GM21528 (cell line): ENCODE measurements around the gene FHIT.
"Not testable (repeated sequence)": the region's sequence is repeated elsewhere in the genome, so short reads cannot be mapped to it uniquely, and the experiment has no call there.

Experiments used
- ATAC-seq: cut with Tn5 transposase; IDR thresholded peaks from one replicate; pipeline ENCODE4 v1.9.1; 2021; ENCODE audit warnings: mild to moderate bottlenecking, moderate library complexity; ENCODE audit not compliant: unreplicated experiment, low FRiP score

The FHIT gene

GRCh38 chr3:61015408-61015807 is 235.8 kb downstream of the FHIT start:
- no peak for ATAC-seq

DNA sequence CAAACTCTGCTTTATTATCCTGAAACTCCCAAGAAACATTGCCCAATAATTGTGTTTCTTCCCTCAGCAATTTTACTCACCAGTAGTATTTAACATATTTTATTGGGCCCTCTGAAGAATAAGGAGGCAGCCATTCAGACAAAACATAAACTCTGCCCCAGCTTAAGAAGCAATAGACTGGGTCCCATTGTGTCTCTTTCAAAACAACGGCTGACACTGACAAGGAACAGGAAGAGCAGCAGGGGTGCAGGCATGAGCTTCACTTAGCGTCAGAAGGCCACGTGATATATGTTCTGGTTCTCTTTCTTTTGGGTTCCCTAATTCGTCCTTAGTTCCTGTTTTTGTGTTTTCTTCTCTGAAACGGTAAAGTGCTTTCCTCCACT is 242.3 kb downstream of the FHIT start:
- ATAC-seq = no peak

GRCh38 chr3:61008153-61008997 is 242.9 kb downstream of the FHIT start:
- ATAC-seq = no peak

- ATAC-seq = no peak
These were observed 245.7 kb downstream of the FHIT start for GRCh38 chr3:61005591-61005990.

DNA sequence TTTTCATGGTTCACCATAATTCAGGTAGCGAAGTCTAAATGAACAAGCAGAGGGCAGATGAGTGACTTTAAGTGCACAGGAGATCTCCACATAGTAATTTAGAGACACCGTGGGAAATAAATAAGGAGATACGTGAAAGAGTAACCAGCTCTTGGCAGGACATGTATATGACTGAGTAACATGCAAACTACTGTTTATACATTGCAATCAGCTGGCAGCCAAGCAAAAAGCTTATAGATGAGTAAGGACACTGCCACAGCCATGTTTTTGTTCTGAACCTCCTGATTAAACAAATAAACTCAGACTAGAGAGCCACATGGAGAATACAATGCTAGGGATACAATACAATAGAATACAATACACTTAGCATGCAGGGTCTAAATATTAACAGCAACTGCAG is 252.4 kb downstream of the FHIT start:
- ATAC-seq = no peak

- ATAC-seq = no peak
These were observed 258.9 kb downstream of the FHIT start for GRCh38 chr3:60992395-60992794.

- ATAC-seq = no peak
These were observed 260.9 kb downstream of the FHIT start for GRCh38 chr3:60990442-60990730.

GRCh38 chr3:60989626-60990441 is 261.4 kb downstream of the FHIT start:
- ATAC-seq = no peak

- ATAC-seq = not testable (repeated sequence)
These were observed 264.1 kb downstream of the FHIT start for GRCh38 chr3:60987191-60987590.

GRCh38 chr3:60986552-60986951 is 264.7 kb downstream of the FHIT start:
- ATAC-seq = no peak

GRCh38 chr3:60983906-60984305 is 267.3 kb downstream of the FHIT start:
- ATAC-seq = no peak

DNA sequence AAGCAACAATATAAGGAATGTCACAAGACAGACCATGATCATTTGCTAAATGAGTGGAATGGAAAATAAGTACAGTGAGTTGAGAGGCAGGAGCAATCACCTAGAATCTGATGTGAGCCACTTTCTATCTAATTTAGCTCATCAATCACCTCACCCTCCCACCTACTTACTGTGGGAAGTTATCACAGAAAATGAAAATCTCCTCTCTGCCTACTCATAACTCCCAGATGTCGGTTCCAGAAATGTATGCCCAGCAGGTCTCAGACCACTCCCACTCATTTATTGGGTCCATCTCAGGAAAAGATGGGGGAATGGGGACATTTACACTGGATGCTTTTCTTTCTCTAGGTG is 270.9 kb downstream of the FHIT start:
- no peak for ATAC-seq

DNA sequence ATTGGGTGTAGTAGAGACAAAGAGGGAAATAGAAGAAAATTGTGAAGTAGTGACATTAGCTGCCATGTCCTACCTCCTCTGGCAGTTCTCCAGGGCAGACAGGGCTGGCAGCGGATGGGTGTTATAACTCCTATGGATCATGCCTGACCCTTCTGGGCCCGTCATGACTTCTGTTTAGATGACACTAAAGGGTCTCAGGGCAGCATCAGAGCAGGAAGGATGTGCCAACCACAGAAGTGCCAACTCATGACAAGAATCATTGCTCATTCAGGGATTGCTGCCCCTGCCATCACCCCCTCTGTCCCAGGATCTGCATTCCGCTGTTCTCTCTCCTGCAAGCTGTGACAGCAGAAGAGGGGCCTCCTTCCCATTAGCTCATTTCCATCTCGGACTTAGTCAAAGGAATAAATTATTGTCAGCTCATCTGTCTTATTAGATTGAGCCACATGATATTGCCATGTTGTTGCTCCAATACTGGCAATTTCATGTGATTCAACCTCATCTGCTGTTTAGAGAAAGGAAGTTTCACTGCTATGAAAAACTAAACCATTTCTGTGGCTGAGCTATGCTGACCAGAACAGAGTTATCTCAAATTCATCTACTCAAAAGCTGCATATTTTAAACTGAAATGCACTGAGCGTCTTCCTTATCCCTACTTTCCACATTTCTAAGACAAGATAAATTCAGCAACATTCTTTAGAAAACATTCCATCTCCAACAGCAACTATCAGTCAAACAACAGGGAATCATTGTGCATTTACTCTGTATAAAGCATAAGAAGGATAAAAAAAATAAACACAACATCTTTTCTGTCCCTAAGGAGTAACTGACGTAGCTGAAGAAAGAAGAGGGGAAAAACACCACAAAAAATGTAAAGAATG is 271.6 kb downstream of the FHIT start:
- no peak for ATAC-seq

- ATAC-seq = no peak
These were observed 277.9 kb downstream of the FHIT start for GRCh38 chr3:60973321-60973720.

DNA sequence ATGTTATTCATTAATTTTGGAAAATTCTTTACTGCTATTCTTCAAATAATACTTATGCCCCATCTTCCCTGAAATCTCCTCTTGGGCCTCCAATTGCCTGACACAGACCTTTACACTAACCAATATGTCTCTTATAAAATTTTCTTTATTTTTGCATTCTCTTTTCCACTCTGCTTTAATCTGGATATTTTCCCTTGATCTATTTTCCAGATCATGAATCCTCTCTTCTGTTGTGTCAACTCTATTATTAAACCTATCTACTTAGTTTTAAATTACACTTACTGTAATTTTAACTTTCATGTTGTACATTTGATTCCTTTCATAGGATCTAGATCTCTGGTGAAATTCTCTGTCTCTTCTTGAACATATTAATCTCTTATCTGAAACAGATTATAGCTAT is 278.7 kb downstream of the FHIT start:
- ATAC-seq = no peak

GRCh38 chr3:60970850-60971249 is 280.4 kb downstream of the FHIT start:
- ATAC-seq = no peak

DNA sequence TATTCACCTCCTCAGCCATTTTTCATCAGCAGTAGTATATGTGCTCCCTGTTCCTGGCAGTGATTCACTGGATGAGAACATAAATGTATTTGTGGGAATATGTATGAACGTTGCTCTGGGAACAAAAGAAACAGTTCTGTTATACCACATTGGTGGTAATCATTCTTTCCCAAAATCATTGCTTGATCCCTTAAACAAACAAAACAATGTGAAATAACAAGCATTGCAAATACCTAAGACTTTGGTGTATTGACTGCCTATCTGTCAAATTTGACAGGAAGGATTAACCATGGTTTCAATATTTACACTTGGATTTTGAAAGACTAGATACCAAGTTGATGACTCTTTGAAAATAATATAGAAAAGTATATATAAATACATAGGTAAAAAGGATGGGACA is 284.1 kb downstream of the FHIT start:
- no peak for ATAC-seq

DNA sequence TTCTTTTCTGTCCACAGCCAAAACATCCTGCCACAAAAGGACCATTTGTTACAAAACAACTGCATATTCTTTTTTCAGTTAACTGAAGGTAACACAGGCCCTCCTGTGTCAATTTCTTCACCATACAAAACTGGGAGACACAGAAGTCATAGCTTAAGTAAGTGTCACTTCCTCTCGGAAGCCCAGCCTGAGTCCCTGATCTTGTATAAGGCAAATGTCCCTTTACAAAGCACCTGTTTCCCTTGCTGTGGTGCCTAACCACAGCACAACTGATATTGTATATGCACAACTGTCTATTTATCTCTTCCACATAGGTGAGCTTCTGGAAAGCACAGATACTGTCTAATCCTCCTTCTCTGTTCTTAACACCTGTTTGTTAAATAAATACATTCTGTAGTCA is 293.7 kb downstream of the FHIT start:
- ATAC-seq = no peak

DNA sequence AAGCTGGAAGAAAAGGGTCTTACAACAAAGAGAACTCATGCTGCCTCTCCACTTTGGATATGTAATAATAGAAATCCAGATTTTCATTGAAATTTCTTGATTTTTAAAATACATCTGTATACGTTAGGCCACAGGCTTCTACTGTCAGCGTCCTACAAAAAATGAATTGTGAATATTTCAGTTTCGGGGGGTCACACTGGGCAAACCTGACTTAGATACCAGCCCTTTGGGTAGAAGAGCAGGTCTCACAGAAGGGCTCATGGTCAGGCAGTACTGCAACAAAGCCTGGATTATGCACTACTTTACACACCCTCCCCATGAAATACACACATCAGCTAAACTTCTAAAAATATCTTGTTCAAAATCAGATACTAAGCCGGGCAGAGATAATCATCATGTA is 294.5 kb downstream of the FHIT start:
- ATAC-seq = no peak

GRCh38 chr3:60955034-60955433 is 296.2 kb downstream of the FHIT start:
- no peak for ATAC-seq

DNA sequence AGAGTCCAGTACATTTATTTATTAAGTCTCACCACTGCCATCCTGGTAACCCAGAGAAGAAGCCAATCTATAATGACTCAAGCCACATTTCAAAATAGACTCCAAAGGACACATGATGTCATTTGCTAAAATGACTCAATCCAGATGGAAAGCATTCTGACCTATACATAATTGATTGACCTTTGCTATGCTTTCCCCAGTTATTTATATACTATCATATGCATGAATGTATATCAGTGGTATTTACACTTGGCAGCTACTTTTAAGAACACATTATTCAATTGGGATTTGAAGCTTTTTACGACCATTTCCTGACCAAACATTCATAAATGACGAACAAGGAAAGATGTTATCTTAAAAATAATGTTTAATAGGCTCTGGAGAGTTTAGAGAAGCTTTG is 297.2 kb downstream of the FHIT start:
- no peak for ATAC-seq
